Measurements from ENCODE around the gene RAE1.

DNA sequence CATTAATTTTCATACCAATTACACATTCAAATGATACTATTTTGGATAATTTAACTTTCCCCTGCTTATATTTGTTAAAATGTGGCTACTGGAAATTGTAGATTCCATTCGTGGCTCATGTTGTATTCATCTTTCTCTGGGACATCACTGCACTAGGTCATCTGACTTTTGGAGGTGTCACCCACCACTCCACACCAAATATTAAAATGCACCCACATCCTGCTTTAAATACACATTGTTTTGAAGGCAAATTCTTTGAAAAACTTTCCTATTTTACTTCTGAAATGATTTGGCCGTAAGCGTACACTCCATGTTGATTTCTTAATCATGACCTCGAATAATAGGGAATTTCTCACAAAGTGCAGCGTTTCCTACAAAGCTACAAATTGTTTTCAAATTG, 31.5 kb downstream of the RAE1 start:
- TF ChIP-seq, protein P1, sequence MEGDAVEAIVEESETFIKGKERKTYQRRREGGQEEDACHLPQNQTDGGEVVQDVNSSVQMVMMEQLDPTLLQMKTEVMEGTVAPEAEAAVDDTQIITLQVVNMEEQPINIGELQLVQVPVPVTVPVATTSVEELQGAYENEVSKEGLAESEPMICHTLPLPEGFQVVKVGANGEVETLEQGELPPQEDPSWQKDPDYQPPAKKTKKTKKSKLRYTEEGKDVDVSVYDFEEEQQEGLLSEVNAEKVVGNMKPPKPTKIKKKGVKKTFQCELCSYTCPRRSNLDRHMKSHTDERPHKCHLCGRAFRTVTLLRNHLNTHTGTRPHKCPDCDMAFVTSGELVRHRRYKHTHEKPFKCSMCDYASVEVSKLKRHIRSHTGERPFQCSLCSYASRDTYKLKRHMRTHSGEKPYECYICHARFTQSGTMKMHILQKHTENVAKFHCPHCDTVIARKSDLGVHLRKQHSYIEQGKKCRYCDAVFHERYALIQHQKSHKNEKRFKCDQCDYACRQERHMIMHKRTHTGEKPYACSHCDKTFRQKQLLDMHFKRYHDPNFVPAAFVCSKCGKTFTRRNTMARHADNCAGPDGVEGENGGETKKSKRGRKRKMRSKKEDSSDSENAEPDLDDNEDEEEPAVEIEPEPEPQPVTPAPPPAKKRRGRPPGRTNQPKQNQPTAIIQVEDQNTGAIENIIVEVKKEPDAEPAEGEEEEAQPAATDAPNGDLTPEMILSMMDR (conservative IDR thresholded peaks at IDR 0.05; ENCODE audit: low read length), result no peak
- TF ChIP-seq EZH2phosphoT487 (IDR thresholded peaks at IDR 0.05; ENCODE audit: borderline replicate concordance), result no peak
